ENCODE results near the gene PITPNM3. TPM values are rescaled to one million over a fixed set of nuclear protein-coding genes. Genes with fewer than 3 reads are reported as not detected.
A peak's percentile ranks its signal among the peaks of the same experiment; 100 is the strongest.
"Not testable (repeated sequence)": the region's sequence is repeated elsewhere in the genome, so short reads cannot be mapped to it uniquely, and the experiment has no call there.

The PITPNM3 gene
- 4.3 TPM for total RNA-seq

- intact Hi-C loops (cut with DNase I) = no loop called here
- no peak for DNase-seq (ENCODE audit: low spot score)
- no peak for ATAC-seq
Observed at GRCh38 chr17:6556121-6557039, at the start of gene PITPNM3. Gene PITPNM3, minus strand, starts transcription at chr17:6556555. Its CDS starts 149 bp downstream, at chr17:6556406.

- ATAC-seq (no peak), DNase-seq (ENCODE audit: low spot score) (no peak)
- intact Hi-C loops (cut with DNase I) = no loop called here
Observed at GRCh38 chr17:6605142-6605541, 48.8 kb upstream of the PITPNM3 start.

- DNase-seq (ENCODE audit: low spot score) = peak; percentile 64
- intact Hi-C loops (cut with DNase I) = no loop called here
- ATAC-seq = no peak
Observed at GRCh38 chr17:6603744-6604325, 47.5 kb upstream of the PITPNM3 start.

GRCh38 chr17:6602141-6602540 is 45.8 kb upstream of the PITPNM3 start:
- DNase-seq (ENCODE audit: low spot score) = no peak
- intact Hi-C loops (cut with DNase I) = no loop called here
- ATAC-seq = no peak

GRCh38 chr17:6599364-6599763 is 43.0 kb upstream of the PITPNM3 start:
- intact Hi-C loops (cut with DNase I) = no loop called here
- ATAC-seq (peak; percentile 46), DNase-seq (ENCODE audit: low spot score) (no peak)

- no peak for DNase-seq (ENCODE audit: low spot score)
- intact Hi-C loops (cut with DNase I) = no loop called here
- ATAC-seq = no peak
Observed at GRCh38 chr17:6597727-6598126, 41.4 kb upstream of the PITPNM3 start.

- intact Hi-C loops (cut with DNase I) = no loop called here
- ATAC-seq = no peak
- DNase-seq (ENCODE audit: low spot score) = no peak
Observed at GRCh38 chr17:6596941-6597340, 40.6 kb upstream of the PITPNM3 start.

- ATAC-seq (no peak), DNase-seq (ENCODE audit: low spot score) (no peak)
- intact Hi-C loops (cut with DNase I) = no loop called here
Observed at GRCh38 chr17:6596511-6596910, 40.2 kb upstream of the PITPNM3 start.

GRCh38 chr17:6596081-6596480 is 39.7 kb upstream of the PITPNM3 start:
- ATAC-seq (no peak), DNase-seq (ENCODE audit: low spot score) (no peak)
- intact Hi-C loops (cut with DNase I) = no loop called here

GRCh38 chr17:6593371-6593770 is 37.0 kb upstream of the PITPNM3 start:
- ATAC-seq; DNase-seq (ENCODE audit: low spot score); intact Hi-C loops (cut with DNase I): not testable (repeated sequence)

GRCh38 chr17:6592173-6592572 is 35.8 kb upstream of the PITPNM3 start:
- no peak for DNase-seq (ENCODE audit: low spot score)
- ATAC-seq = no peak
- intact Hi-C loops (cut with DNase I) = no loop called here

GRCh38 chr17:6591599-6592158 is 35.3 kb upstream of the PITPNM3 start:
- intact Hi-C loops (cut with DNase I) = no loop called here

GRCh38 chr17:6589266-6589946 is 33.1 kb upstream of the PITPNM3 start:
- intact Hi-C loops (cut with DNase I) = no loop called here
- DNase-seq (ENCODE audit: low spot score) (no peak), ATAC-seq (no peak)

More at GRCh38 chr17:6591599-6592158, 35.3 kb upstream of the PITPNM3 start:
- ATAC-seq (no peak), DNase-seq (ENCODE audit: low spot score) (no peak)

- DNase-seq (ENCODE audit: low spot score) = no peak
- intact Hi-C loops (cut with DNase I) = no loop called here
Observed at GRCh38 chr17:6588165-6588564, 31.8 kb upstream of the PITPNM3 start.

GRCh38 chr17:6587310-6587709 is 31.0 kb upstream of the PITPNM3 start:
- ATAC-seq (no peak), DNase-seq (ENCODE audit: low spot score) (no peak)
- intact Hi-C loops (cut with DNase I) = no loop called here

More at GRCh38 chr17:6588165-6588564, 31.8 kb upstream of the PITPNM3 start:
- no peak for ATAC-seq

GRCh38 chr17:6583411-6583810 is 27.1 kb upstream of the PITPNM3 start:
- no peak for ATAC-seq
- intact Hi-C loops (cut with DNase I) = no loop called here
- DNase-seq (ENCODE audit: low spot score) = no peak

GRCh38 chr17:6580625-6581024 is 24.3 kb upstream of the PITPNM3 start:
- ATAC-seq (no peak), DNase-seq (ENCODE audit: low spot score) (no peak)
- intact Hi-C loops (cut with DNase I) = no loop called here

GRCh38 chr17:6578491-6578890 is 22.1 kb upstream of the PITPNM3 start:
- DNase-seq (ENCODE audit: low spot score) (no peak), ATAC-seq (no peak)
- intact Hi-C loops (cut with DNase I) = no loop called here

- DNase-seq (ENCODE audit: low spot score) = no peak
- intact Hi-C loops (cut with DNase I) = no loop called here
- ATAC-seq = no peak
Observed at GRCh38 chr17:6577686-6578263, 21.4 kb upstream of the PITPNM3 start.
